ENCODE data around the gene PARP9.

DNA sequence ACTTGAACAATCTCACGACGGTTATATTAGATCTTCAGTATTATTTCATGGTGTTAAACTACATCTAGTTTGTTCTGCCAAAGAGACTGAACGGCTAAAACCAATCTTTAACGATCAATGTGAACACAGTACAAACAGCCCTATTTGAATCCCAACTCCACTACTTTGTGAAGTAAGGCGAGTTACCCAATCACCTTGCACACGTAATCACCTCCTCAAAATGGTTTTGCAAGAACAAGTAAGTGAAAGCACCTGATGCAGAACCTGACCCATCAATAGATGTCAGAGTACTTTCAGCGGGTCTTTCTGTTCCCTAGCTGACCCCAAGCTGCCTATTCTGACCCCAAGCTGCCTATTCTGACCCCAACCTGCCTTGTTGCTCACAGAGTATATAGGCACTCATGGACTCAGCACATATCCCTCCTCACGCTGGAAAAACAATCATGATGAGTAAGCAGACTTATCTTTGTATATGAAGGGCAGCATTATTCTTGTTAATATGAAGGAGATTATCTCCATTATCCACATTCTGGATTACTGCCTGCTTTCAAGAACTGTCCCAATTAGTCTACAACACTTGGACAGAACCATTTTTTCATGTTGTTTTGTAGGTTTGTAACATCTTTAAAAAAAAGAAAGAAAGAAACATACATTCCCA, 53.1 kb downstream of the PARP9 start:
- no peak for TF ChIP-seq POLR2AphosphoS5 (IDR thresholded peaks at IDR 0.05; ENCODE audit: low read depth, low read length)
- TF ChIP-seq, protein P1, sequence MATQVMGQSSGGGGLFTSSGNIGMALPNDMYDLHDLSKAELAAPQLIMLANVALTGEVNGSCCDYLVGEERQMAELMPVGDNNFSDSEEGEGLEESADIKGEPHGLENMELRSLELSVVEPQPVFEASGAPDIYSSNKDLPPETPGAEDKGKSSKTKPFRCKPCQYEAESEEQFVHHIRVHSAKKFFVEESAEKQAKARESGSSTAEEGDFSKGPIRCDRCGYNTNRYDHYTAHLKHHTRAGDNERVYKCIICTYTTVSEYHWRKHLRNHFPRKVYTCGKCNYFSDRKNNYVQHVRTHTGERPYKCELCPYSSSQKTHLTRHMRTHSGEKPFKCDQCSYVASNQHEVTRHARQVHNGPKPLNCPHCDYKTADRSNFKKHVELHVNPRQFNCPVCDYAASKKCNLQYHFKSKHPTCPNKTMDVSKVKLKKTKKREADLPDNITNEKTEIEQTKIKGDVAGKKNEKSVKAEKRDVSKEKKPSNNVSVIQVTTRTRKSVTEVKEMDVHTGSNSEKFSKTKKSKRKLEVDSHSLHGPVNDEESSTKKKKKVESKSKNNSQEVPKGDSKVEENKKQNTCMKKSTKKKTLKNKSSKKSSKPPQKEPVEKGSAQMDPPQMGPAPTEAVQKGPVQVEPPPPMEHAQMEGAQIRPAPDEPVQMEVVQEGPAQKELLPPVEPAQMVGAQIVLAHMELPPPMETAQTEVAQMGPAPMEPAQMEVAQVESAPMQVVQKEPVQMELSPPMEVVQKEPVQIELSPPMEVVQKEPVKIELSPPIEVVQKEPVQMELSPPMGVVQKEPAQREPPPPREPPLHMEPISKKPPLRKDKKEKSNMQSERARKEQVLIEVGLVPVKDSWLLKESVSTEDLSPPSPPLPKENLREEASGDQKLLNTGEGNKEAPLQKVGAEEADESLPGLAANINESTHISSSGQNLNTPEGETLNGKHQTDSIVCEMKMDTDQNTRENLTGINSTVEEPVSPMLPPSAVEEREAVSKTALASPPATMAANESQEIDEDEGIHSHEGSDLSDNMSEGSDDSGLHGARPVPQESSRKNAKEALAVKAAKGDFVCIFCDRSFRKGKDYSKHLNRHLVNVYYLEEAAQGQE (IDR thresholded peaks at IDR 0.05; ENCODE audit: insufficient read depth in 1 of 2, low read depth in 2 of 2, low read length in 2 of 2): no peak
- TF ChIP-seq SIN3A (IDR thresholded peaks at IDR 0.05; ENCODE audit: borderline replicate concordance, insufficient read depth, low read length): no peak
